ENCODE measurements around the gene BSN. TPM values are rescaled to one million over a fixed set of nuclear protein-coding genes. Genes with fewer than 3 reads are reported as not detected.

BSN gene
- total RNA-seq, 1 donor from 2014 or later: 0.67 TPM

- Mint-ChIP-seq H3K36me3 (no peaks in the 10 kb centered on the region), H3K27ac (no peak overlapping the region), H3K4me1 (peaks cover 27% of the 10 kb centered on the region), H3K9me3 (no peaks in the 10 kb centered on the region), H3K4me3 (no peak overlapping the region), H3K27me3 (ENCODE audit: low read depth) (no peaks in the 10 kb centered on the region)
- no peak for TF ChIP-seq CTCF (IDR thresholded peaks at IDR 0.05; ENCODE audit: unreplicated experiment)
- no peak for DNase-seq (ENCODE audit: low spot score in 2 of 2, unreplicated experiment in 2 of 2)
Measured at GRCh38 chr3:49669352-49669751, 115.1 kb downstream of the BSN start.

GRCh38 chr3:49670940-49671290, 116.6 kb downstream of the BSN start:
- TF ChIP-seq CTCF (IDR thresholded peaks at IDR 0.05; ENCODE audit: unreplicated experiment): no peak
- no peak overlapping the region for H3K4me3 Mint-ChIP-seq
- peaks cover 33% of the 10 kb centered on the region for H3K4me1 Mint-ChIP-seq
- no peak for DNase-seq (ENCODE audit: low spot score in 2 of 2, unreplicated experiment in 2 of 2)
- H3K9me3 Mint-ChIP-seq: no peaks in the 10 kb centered on the region
- no peaks in the 10 kb centered on the region for H3K27me3 Mint-ChIP-seq (ENCODE audit: low read depth)
- no peaks in the 10 kb centered on the region for H3K36me3 Mint-ChIP-seq
- H3K27ac Mint-ChIP-seq: no peak overlapping the region

GRCh38 chr3:49671291-49672288, 117.3 kb downstream of the BSN start:
- H3K36me3 Mint-ChIP-seq: no peaks in the 10 kb centered on the region
- H3K27ac Mint-ChIP-seq: peak overlapping the region; percentile 83
- H3K9me3 Mint-ChIP-seq: no peaks in the 10 kb centered on the region
- peak; percentile 82 for TF ChIP-seq CTCF (IDR thresholded peaks at IDR 0.05; ENCODE audit: unreplicated experiment)
- DNase-seq (ENCODE audit: low spot score in 2 of 2, unreplicated experiment in 2 of 2): peak; percentile 48 to 80
- H3K4me3 Mint-ChIP-seq: peak overlapping the region; percentile 57
- H3K27me3 Mint-ChIP-seq (ENCODE audit: low read depth): no peaks in the 10 kb centered on the region
- H3K4me1 Mint-ChIP-seq: peaks cover 31% of the 10 kb centered on the region

- H3K36me3 Mint-ChIP-seq: peaks cover 6% of the 10 kb centered on the region
- H3K27ac Mint-ChIP-seq: peak overlapping the region; percentile 97
- DNase-seq (ENCODE audit: low spot score in 2 of 2, unreplicated experiment in 2 of 2): no peak
- no peaks in the 10 kb centered on the region for H3K27me3 Mint-ChIP-seq (ENCODE audit: low read depth)
- H3K4me3 Mint-ChIP-seq: peak overlapping the region; percentile 85
- TF ChIP-seq CTCF (IDR thresholded peaks at IDR 0.05; ENCODE audit: unreplicated experiment): no peak
- H3K4me1 Mint-ChIP-seq: peaks cover 28% of the 10 kb centered on the region
- H3K9me3 Mint-ChIP-seq: no peaks in the 10 kb centered on the region
Measured at GRCh38 chr3:49673121-49673714, 118.9 kb downstream of the BSN start.

- peak; percentile 97 to 99 for DNase-seq (ENCODE audit: low spot score in 2 of 2, unreplicated experiment in 2 of 2)
- no peak for TF ChIP-seq CTCF (IDR thresholded peaks at IDR 0.05; ENCODE audit: unreplicated experiment)
- peaks cover 7% of the 10 kb centered on the region for H3K36me3 Mint-ChIP-seq
- no peaks in the 10 kb centered on the region for H3K9me3 Mint-ChIP-seq
- peak within 1 kb of the TSS; percentile 85 for H3K4me3 Mint-ChIP-seq
- H3K4me1 Mint-ChIP-seq: peaks cover 22% of the 10 kb centered on the region
- H3K27ac Mint-ChIP-seq: peak within 1 kb of the TSS; percentile 97
- H3K27me3 Mint-ChIP-seq (ENCODE audit: low read depth): no peaks in the 10 kb centered on the region
Measured at GRCh38 chr3:49673715-49674496, 119.6 kb downstream of the BSN start, which contains the start of gene APEH. Gene APEH, plus strand, starts transcription at chr3:49674351. Its CDS starts 51 bp downstream, at chr3:49674402.
